ENCODE results near the gene ANKRD34C.
A peak's percentile ranks its signal among the peaks of the same experiment; 100 is the strongest.

Gene ANKRD34C

GRCh38 chr15:79283252-79284048, 928 bp downstream of the ANKRD34C start (continued):
- TF ChIP-seq ZNF449 (tag by site-specific recombination; IDR thresholded peaks at IDR 0.05) (no peak), ZNF654 (tag by site-specific recombination; IDR thresholded peaks at IDR 0.05; ENCODE audit: low read depth) (no peak), ZNF174 (tag by site-specific recombination; IDR thresholded peaks at IDR 0.05) (no peak), ZNF398 (tag by site-specific recombination; IDR thresholded peaks at IDR 0.05) (no peak), ZBTB20 (tag by site-specific recombination; IDR thresholded peaks at IDR 0.05) (no peak), ZNF341 (tag by site-specific recombination; IDR thresholded peaks at IDR 0.05; ENCODE audit: low read depth) (peak; percentile 82), ZNF114 (tag by site-specific recombination; IDR thresholded peaks at IDR 0.05) (no peak), ZNF169 (tag by site-specific recombination; IDR thresholded peaks at IDR 0.05) (no peak), ZNF426 (tag by site-specific recombination; IDR thresholded peaks at IDR 0.05) (no peak), ZNF19 (tag by site-specific recombination; IDR thresholded peaks at IDR 0.05; ENCODE audit: low read depth) (no peak)

- Histone ChIP-seq H3K27ac (ENCODE audit: extremely low read depth, low read depth, low read length) (no peak overlapping the region), H3K9me3 (ENCODE audit: control insufficient read depth, insufficient read depth, low read depth, low read length) (no peaks in the 10 kb centered on the region), H3K36me3 (ENCODE audit: control insufficient read depth in 2 of 2, insufficient read depth in 1 of 2, low read length in 2 of 2) (no peaks in the 10 kb centered on the region), H3K4me1 (ENCODE audit: control insufficient read depth, insufficient read depth, low read length) (no peaks in the 10 kb centered on the region), H3K4me3 (ENCODE audit: low read depth, low read length) (no peak overlapping the region)
- POLR2A ChIA-PET = no interaction called here
- CTCF ChIA-PET = interaction anchor here (0.6 kb wide), 1 partner anchor 958 kb away, joined by 3 read pairs; no protein-coding TSS in a partner anchor
- TF ChIP-seq ZNF138 (tag by site-specific recombination; IDR thresholded peaks at IDR 0.05; ENCODE audit: borderline replicate concordance) (no peak), MEIS1 (CRISPR knock-in tag; IDR thresholded peaks at IDR 0.05; ENCODE audit: borderline replicate concordance) (no peak), ZNF561 (tag by site-specific recombination; IDR thresholded peaks at IDR 0.05; ENCODE audit: borderline replicate concordance) (no peak), ZNF394 (tag by site-specific recombination; IDR thresholded peaks at IDR 0.05; ENCODE audit: borderline replicate concordance) (no peak), ZNF645 (tag by site-specific recombination; IDR thresholded peaks at IDR 0.05) (no peak), IKZF3 (tag by site-specific recombination; IDR thresholded peaks at IDR 0.05) (no peak), SCRT2 (tag by site-specific recombination; IDR thresholded peaks at IDR 0.05) (peak; percentile 94), ZNF596 (tag by site-specific recombination; IDR thresholded peaks at IDR 0.05) (no peak), SCRT1 (tag by site-specific recombination; IDR thresholded peaks at IDR 0.05; ENCODE audit: borderline replicate concordance) (peak; percentile 58; the same call in 1 of the 2 replicates), ZNF169 (tag by site-specific recombination; IDR thresholded peaks at IDR 0.05) (no peak), ZNF670 (tag by site-specific recombination; IDR thresholded peaks at IDR 0.05; ENCODE audit: low read depth) (no peak)
Observed at GRCh38 chr15:79290642-79291275, 8.2 kb downstream of the ANKRD34C start.
